COR-L47 (cell line): ENCODE measurements around the gene SLC6A6.

Experiments used
- DNase-seq: peaks from one replicate; lab custom pipeline; 2025; lab: John Stamatoyannopoulos, UW

The SLC6A6 gene

DNA sequence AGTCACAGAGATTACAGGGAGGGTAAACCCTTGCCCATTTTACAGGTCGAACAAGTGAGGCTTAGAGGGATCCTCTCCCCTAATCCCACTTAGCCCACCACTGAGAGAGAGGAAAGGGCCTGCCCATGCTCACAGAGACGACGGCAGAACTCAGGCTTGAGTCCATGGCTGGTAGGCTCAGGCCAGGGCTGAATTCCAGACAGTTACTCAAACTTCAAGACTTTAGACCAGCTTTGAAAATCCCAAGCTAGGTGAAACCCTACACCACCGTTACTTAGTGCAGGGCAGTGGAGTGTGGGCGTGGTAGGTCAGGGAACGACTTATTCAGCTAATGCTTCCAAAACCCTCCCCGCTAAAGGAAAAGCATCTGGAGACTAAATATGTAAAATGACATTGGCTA, 121.4 kb downstream of the SLC6A6 start:
- DNase-seq: no peak

DNA sequence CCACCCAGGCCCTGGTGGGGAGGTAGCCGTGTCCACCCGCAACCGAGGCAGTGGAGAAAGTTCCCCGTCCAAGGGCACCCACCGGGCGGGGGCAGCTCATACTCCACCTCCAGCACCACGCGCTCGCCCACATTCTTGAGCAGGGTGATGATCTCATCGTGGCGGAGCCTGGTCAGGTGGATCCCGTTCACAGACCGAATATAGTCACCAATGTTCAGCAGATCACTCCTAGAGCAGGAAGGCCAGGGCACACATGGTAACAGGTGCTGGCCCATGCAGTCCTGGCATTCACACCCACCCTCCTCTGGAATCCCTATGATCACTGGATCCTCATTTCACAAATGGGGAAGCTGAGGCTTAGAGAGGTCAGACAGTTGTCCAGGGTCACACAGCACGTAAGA, 121.9 kb downstream of the SLC6A6 start:
- DNase-seq: no peak

DNA sequence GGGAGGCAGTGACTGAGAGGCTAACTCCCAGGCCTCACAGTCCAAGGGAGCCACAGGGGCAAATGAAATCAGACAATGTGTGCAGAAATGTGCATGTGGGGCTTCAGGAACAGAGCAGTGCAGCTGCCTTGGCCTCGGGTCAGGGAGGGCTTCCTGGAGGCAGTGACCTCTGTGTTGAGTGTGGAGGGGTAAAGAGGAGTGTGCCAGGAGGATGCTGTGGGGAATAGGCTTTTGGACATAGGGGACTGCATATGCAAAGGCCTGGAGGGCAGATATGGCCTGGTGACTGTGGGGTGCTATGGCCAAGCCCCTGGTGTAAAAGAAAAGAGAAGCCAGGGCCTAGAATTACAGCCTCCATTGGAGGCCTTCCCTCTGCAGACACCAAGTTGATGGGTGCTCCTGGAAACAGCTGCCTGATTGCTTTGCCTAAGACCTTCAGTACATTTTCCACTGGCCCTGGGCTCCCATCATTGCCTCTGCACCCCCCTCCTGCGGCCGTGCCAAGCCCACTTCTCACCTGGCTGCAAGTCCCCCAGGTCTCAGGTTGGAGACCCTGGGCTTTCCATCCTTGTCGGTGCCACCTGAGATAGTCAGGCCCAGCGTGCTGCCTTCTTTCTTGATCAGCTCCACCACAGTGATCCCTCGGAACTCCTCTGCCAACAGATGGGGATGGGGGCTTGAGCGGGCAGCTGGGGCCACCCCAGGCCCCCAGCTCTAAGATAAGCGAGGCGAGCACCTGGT, 122.7 kb downstream of the SLC6A6 start:
- DNase-seq: no peak

DNA sequence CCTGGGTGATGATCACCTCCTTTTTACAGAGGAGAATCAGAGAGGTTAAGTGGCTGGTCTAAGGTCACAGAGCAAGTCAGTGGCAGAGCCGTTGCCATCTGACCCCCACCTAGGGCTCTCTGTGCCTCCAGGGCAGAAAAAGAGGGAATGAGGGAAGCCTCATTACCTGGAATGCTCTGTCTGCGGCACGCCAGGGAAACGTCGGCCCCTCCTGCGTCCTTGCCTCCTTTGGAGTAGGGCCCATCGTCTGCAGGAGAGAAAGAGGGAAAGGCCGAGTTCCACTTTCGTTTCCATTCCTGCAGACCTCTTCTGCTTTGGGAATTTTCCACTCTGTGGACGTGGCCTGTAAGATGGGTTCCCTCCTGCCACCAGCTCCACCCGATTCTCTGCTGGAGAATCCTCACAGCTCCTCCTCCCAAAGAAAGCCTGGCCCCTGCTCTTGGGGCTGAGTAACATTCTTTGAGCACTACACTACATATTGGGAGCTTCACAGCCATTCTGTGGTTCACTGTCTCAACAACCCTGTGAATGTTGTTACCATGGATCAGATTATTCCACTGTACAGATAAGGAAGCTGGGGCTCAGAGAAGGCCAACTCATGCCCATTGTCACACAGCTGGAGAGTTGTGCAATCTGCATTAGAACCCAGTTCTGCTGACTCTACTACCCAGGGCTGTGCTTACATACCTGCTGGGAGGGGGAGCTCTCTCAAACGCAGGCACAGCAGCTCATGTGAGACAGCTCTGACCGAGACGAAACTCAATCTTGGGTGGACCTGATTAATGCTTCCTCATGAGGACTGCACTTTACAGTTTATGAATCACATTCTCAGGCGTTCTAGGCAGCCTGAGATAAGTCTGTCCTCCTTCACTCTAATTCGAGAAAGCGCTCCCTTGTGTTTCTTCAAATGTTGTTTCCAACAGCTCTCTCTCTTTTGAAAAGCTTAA, 123.6 kb downstream of the SLC6A6 start:
- no peak for DNase-seq

DNA sequence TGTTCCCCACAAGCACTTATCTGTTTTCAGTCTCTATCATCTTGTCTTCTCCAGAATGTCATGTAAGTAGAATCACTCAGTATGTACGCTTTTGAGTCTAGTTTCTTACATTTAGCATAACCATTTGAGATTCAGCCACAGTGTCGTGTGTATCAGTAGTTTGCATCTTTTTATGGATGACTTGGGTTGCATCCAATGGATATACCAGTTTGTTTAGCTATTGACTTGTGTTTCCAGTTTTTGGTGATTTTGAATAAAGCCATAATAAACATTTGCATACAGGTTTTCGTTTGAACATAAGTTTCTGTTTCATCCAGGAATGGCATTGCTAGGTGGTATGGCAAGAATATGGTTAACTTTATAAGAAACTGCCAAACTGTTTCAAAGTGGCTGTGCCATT, 125.7 kb downstream of the SLC6A6 start:
- no peak for DNase-seq

DNA sequence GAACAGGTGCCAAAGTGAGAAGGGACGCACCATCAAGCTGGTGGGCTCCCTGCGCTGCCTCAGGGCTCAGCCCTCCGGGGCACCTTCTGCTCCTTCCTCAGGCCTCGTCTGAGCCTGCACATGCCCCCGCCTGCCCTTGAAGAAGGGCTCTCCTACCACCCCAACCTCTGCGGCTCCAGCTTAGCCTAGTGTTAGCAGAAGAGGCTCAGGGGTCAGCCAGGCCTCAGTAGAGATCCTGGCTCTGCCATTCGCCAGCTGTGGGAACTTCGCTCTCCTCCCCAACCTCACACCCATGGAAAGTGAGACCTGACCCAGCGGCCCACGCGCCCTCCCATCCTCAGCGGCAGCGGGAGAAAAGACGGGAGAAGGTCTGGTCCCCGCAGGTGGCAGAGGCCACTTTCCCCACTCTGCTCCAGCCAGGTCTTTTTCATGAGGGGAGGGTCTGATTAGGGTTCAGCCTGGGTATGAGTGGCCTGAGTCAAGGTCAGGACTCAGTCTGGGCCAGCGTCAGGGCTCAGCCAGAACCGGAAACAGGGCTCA, 129.5 kb downstream of the SLC6A6 start:
- no peak for DNase-seq

DNA sequence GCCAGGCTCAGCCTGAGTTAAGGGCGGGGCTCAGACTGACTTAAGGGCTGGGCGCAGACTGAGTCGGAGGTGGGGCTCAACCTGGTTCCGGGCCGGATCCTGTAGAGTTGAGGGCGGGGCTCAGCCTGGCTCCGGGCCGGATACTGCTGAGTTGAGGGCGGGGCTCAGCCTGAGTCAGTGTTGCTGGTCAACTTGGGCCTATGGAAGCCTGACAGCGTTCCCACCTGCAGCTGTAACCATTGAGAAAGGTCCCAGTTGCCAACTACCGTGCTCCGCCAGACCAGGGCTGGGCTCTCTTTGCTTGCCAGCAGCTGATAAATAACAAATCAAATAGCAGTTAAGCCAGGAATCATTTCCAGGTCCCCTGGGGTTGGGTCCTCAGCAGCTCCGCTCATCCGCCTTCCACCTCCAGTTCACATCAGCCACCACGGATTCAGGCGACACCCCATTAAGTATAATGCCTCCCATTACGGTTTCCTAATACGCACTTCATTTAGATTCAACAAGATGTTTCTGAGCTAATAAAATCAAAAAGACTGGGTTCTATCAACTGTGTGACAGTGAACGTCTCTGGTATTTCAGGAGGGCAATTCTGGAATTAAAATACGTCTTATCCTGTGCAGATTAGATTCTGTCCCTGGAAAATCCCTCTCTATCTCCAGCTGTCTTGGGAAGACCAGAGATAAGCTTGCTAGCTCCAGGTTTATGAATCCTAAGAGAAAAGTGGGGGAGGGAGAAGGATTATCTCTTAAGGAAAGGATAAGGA, 130.5 kb downstream of the SLC6A6 start:
- peak; percentile 69 for DNase-seq

DNA sequence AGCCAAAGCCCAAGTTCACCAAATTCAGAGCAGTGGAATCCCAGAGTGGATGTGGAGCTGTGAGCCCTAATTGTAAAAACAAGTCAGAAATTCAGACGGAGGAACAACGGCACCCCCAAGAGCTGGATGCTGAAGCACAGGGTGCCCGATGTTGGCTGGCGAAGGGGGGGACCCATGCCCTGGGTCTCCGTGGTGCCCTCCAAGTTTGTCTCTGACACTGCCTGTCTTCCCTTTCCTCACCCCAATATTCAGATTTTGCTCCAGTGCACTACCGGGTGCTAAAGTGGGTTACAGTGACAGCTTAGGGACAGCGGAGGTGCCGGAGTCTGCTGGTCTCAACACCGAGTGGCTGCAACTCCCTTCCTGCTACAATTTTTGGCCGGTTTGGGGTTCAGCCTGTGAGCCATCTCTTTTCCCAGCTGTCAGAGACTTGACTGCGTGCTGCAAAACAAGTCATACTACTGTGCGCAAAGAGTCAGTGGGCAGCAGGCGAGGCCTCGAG, 131.1 kb downstream of the SLC6A6 start:
- DNase-seq: no peak

DNA sequence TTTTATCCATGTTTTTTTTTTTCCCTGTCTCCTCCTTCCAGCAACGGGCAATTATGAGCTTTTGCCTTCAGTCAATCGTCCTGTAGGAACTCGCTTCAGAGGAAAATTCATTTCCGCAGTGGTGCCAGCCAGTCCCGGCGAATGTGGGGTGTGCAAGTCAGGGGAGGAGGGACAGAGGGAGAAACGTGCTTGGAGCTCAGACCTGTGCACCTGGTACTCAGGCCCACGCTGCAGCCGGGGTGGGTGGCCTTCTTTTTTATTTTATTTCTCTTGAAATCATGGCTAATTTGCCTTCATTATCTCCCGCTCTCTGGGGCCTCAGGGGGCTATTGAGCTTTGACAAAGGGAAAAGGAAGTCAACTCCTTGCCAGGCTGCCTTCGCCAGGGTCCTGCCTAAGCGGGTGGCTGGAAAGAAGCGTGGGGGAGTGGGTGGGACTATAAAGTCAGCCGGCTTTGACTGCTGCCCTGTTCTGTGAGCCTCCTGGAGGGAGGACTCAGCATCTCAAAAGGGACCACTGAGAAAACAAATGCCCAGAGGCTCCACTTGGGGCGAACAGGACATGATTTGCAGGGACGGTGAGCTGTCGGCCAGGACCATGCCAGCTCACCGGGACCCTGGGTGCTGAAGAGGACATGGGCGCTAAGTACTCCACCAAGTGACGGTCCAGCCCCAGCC, 132.2 kb downstream of the SLC6A6 start:
- DNase-seq: peak; percentile 49

DNA sequence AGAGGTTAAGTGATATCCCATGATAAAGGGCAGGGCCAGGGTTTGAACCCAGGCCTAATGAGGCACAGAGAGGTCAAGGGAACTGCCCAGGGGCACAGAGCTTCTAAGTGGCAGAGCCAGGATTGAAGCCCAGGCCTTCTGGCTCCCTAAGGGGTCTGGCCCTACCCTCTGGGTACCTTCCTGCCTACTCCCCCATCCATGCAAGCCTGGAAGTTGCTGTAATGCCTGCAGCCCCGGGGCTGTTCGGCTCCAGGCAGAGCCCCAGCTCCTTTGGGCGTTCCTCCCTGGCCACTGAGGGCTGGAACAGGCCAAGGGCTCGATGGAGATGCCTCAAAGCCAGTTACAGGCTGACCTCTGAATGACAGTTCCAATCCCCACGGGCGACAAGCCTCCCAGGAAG, 133.2 kb downstream of the SLC6A6 start:
- no peak for DNase-seq

DNA sequence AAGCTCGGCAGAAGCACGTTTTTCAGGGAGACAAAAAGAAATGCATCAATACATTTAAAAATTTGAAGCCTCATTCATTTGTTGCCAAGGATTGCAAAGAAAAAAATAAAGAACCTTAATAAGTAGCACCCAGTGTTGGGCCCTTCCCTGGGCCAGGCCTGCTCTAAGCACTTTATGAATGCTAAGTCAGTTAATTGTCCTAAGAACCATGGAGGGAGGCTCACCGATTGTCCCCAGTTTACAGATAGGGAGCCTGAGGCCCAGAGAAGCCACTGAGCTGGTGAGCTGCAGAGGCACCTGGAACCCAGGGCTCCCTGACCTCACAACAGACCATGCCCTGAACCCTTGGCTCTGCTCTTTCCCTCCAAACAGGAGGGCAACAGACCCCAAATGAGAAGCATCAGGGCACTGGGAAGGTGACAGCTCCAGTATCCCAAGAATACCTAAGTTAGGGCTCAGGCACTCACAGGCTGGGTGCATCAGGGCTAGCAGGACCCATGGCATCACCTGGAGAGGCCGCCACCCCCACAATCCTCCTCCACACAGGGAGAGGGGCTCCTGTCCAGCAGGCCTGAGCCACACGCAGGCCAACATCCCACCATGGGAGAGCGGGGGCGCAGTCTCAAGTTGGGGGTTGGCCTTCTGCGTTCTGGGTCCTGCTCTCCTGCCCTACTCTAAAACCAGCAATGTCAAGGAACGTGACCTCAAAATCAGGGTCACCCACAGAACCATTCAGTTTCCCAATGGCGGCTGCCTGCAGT, 133.8 kb downstream of the SLC6A6 start:
- no peak for DNase-seq

DNA sequence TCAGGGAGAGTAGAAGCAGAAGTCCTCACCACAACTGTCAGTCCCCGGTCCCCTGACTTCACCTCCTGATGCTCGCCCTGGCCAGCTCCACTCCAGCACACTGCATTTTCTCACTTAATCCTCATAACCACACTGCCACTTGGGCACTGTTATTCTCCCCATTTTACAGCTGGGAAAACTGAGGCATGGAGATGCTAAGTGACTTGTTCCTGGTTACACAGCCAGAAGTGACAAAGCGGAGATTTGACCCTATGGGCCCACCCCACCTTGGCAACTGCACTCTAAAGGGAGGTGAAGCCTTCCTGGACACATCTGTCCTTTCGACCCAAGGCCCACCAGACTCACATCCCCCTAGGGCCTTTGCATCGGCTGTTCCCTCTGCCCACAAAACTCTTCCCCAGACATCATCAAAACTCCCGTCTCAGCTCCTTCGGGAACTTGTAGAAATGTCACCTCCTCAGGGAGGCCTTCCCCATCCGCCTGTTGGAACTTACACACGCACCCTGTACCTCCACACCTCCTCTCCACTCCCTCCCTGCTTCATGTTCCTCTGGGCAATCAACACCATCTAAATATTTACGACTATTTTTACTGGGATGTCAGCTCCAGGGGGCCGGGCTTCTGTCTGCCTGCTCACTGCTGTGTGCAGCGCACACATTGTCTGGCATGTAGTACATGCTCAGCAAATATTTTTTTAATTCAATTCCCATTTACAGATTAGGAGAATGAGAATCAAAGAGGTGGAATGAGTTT, 134.6 kb downstream of the SLC6A6 start:
- no peak for DNase-seq

DNA sequence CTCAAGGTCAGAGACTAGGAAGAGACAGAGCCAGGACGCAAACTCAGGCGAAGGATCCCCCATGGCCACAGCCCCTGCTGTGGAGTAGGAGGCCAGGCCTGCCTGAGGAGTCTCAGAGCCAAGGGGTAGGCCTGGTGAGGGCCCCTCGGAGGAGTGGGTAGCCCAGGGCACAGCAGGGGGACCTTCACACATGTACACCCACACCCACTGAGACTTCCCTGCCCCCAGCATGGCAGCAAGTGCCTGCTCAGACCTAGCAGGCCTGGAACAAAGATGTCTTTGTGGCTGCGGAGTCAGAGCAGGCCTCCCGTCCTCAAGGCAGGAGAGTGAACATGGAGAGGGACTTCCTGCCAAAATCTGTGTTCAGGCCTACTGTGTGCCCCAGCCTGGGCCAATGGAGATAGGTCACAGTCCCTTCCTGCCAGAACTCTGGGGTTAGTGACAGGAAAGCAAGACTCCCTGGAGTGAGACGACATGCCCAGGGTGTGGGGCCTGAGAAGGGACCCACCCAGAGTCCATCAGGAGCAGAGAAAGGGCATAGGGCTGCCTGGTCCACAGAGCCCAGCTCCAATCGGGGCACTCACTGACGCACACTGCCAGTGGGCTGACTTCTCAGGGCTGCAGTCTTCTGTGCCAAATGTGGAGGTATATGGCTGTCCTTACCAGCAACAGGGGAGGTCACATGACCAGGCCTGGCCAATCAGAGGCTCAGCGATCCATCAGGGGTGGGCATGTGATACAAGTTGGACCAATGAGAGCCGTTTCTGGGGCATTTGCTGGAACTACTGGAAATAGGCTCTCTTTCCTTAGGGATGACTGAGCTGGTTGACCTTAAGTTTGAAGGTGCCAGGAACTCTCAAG, 135.4 kb downstream of the SLC6A6 start:
- no peak for DNase-seq

DNA sequence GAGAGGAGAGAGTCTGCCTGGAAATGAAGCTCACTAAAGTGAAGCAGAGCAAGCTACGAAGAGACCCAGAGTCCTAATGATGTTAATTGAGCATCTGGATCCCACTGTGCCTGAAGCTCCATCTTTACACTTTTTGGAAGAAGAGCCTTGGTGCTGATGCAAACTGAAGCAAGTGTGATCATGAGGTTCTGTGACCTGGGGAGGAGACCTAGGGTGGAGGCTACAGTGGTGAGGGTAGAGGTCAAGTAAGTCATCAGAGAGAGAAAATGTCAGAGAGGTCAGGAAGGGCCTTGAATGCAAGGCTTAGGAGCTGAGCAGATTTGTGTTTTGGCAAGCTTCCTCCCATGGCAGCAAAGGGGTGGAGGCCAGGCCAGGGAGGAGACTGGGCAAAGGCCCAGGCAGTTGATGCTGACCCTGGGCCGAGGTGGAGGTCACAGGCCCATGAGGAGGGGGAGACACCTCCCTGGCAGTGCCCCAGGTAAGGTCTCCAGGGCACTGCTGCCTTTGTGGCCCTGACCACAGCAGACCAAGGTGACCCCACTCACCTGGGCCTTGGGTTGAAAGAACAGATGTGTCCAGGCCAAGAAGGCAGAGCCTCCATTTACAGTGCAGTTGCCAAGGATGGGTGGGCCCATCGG, 136.2 kb downstream of the SLC6A6 start:
- no peak for DNase-seq
